Calu3 (cell line): ENCODE results near the gene CHMP6. TPM values are rescaled to one million over a fixed set of nuclear protein-coding genes. Genes with fewer than 3 reads are reported as not detected.

Experiments used
- BruUV-seq: library from RNA; stranded (reverse); fragments of 400-500 nt; replicated peaks from 2 replicates; lab custom pipeline; 2021; lab: Mats Ljungman, UMichigan
- CTCF ChIA-PET: fragments of 300-600 bp; sonication (Branson Sonifier 250); formaldehyde crosslinking; loops from one replicate; lab custom pipeline; 2022; ENCODE audit warnings: antibody characterized with exemption; lab: Charles Lee
- DNase-seq: peaks from one replicate; pipeline ENCODE4 v3.0.0; 2022
- H3K27ac Mint-ChIP-seq: one replicate; pipeline ENCODE4 v1.8.0; 2022; ENCODE audit warnings: mixed read lengths; ENCODE audit not compliant: unreplicated experiment
- H3K27me3 Mint-ChIP-seq: one replicate; pipeline ENCODE4 v1.8.0; 2022; ENCODE audit warnings: mixed read lengths; ENCODE audit not compliant: unreplicated experiment
- H3K36me3 Mint-ChIP-seq: one replicate; pipeline ENCODE4 v1.8.0; 2022; ENCODE audit warnings: mild to moderate bottlenecking, moderate library complexity, mixed read lengths; ENCODE audit not compliant: insufficient read depth, unreplicated experiment
- H3K4me1 Mint-ChIP-seq: one replicate; pipeline ENCODE4 v1.8.0; 2022; ENCODE audit warnings: mild to moderate bottlenecking, low read depth, mixed read lengths; ENCODE audit not compliant: unreplicated experiment
- H3K4me3 Mint-ChIP-seq: one replicate; pipeline ENCODE4 v1.8.0; 2022; ENCODE audit warnings: mild to moderate bottlenecking, low read depth, moderate library complexity, mixed read lengths; ENCODE audit not compliant: unreplicated experiment
- H3K9me3 Mint-ChIP-seq: one replicate; pipeline ENCODE4 v1.8.0; 2022; ENCODE audit warnings: low read depth, mixed read lengths; ENCODE audit not compliant: unreplicated experiment
- intact Hi-C: fragments of 100-400 bp; cut with micrococcal nuclease; formaldehyde crosslinking; loops from one replicate; pipeline ENCODE4 v1.10.0; 2022; ENCODE audit not compliant: unreplicated experiment
- total RNA-seq: library from RNA; stranded (reverse); gene quantifications from 2 replicates; pipeline ENCODE4 v1.2.3, GENCODE V29; 2022
- TF ChIP-seq, protein P1 (sequence below): fragments of 200-600 bp; IDR thresholded peaks from one replicate; pipeline ENCODE4 v1.8.0; 2022; ENCODE audit warnings: antibody characterized with exemption; ENCODE audit not compliant: unreplicated experiment

Gene CHMP6
- total RNA-seq, 1 experiment from 2014 or later: 27.9 TPM

DNA sequence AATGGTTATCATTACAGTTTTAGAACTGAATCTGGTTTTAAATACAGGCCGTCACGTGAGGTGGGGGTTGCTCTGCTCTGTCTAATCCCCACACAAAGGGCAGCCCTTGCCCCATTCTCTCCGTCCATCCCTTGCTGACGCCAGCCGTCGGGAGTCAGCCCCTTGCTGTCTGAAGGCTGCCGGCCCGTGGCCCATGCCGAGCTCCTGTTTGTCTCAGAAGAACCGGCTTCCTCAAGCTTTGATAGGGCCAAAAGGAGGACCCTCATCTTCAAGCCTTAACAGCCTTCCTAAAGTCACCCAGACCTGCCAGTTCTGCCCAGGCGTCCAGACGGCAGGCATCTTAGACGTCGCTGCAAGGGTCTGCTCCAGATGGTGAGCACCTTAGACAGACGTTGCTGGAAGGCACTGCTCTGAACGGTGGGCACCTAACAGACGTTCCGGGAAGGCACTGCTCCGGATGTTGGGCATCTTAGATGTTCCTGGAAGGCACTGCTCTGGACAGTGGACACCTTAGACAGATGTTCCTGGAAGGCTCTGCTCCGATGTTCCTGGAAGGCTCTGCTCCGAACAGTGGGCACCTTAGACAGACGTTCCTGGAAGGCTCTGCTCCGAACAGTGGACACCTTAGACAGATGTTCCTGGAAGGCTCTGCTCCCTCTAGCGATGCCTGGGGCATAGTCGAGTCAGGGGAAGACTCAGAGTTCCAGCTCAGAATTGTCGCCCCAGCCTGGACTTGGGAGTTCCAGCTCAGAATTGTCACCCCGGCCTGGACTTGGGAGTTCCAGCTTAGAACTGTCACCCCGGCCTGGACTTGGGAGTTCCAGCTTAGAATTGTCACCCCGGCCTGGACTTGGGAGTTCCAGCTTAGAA lies 35.1 kb upstream of the CHMP6 start:
- DNase-seq: no peak
- CTCF ChIA-PET: no interaction called here
- Mint-ChIP-seq H3K36me3 (peaks cover 3% of the 10 kb centered on the region), H3K27ac (no peak overlapping the region), H3K9me3 (no peaks in the 10 kb centered on the region), H3K4me1 (no peaks in the 10 kb centered on the region), H3K4me3 (no peak overlapping the region), H3K27me3 (no peaks in the 10 kb centered on the region)
- no TSS peak for BruUV-seq
- TF ChIP-seq, protein P1, sequence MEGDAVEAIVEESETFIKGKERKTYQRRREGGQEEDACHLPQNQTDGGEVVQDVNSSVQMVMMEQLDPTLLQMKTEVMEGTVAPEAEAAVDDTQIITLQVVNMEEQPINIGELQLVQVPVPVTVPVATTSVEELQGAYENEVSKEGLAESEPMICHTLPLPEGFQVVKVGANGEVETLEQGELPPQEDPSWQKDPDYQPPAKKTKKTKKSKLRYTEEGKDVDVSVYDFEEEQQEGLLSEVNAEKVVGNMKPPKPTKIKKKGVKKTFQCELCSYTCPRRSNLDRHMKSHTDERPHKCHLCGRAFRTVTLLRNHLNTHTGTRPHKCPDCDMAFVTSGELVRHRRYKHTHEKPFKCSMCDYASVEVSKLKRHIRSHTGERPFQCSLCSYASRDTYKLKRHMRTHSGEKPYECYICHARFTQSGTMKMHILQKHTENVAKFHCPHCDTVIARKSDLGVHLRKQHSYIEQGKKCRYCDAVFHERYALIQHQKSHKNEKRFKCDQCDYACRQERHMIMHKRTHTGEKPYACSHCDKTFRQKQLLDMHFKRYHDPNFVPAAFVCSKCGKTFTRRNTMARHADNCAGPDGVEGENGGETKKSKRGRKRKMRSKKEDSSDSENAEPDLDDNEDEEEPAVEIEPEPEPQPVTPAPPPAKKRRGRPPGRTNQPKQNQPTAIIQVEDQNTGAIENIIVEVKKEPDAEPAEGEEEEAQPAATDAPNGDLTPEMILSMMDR: no peak
- intact Hi-C loops: no loop called here

DNA sequence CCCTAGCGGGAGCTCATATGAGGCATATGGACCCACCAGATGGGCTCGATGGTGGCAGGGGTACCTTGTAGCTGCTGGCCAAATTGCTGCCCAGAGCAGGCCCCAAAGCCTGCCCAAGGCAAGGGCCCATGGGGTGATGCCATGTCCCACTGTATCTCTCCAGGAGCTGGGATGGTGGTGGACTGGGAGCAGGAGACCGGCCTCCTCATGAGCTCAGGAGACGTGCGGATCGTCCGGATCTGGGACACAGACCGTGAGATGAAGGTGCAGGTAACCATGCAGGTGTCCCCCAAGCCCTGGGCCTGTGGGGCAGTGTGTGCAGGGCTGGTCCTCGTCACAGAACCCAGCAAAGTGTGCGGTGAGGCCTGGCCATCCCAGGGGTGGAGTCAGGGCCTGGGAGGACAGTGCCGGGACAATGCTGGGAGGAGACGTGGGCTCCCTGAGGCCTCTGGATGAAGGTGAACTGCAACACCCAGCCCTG lies 34.1 kb upstream of the CHMP6 start:
- Mint-ChIP-seq H3K4me3 (no peak overlapping the region), H3K27me3 (no peaks in the 10 kb centered on the region), H3K36me3 (peaks cover 7% of the 10 kb centered on the region), H3K27ac (no peak overlapping the region), H3K9me3 (no peaks in the 10 kb centered on the region), H3K4me1 (no peaks in the 10 kb centered on the region)
- intact Hi-C loops: no loop called here
- TF ChIP-seq, protein P1: no peak
- no peak for DNase-seq
- no TSS peak for BruUV-seq
- CTCF ChIA-PET: no interaction called here

DNA sequence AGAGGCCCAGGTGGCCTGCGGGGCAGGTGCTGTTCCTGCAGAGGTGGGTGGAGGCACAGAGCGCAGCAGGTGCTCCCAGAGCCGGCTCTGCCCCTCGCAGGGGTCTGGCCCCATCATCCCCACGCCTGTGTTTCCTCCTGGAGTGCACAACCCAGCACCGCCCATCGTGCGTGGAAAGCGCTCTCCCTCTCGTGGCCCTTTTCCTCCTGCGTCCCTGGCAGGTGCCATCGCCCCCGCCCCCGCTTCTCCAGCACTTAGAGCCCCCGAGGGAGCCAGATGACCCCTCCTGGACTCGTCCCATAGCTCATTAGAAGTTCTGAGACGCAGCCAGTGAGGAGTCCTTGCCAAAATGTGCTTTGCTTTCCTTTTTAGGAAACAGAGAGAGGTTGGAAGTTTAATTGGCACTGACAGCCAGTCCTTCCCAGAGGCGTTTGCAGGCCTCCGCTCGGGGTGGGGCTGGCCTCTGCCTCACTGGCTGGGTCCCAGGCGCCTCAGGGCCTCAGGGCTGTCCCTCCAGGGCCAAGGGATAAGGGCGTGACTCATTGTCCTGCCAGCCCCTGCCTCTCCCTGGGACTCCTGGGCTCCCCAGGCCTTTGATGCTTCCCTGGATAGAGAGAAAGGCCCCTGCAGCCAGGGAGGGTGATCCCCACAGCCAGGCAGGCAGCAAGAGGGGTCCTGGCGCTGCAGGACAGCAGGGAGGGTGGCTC lies 32.2 kb upstream of the CHMP6 start:
- no TSS peak for BruUV-seq
- Mint-ChIP-seq H3K9me3 (no peaks in the 10 kb centered on the region), H3K4me1 (no peaks in the 10 kb centered on the region), H3K27ac (no peak overlapping the region), H3K36me3 (peaks cover 18% of the 10 kb centered on the region), H3K4me3 (no peak overlapping the region), H3K27me3 (no peaks in the 10 kb centered on the region)
- intact Hi-C loops: no loop called here
- no peak for DNase-seq
- CTCF ChIA-PET: interaction anchor here (0.6 kb wide), 1 partner anchor 925 kb away, joined by 3 read pairs; no protein-coding TSS in a partner anchor
- TF ChIP-seq, protein P1: no peak

DNA sequence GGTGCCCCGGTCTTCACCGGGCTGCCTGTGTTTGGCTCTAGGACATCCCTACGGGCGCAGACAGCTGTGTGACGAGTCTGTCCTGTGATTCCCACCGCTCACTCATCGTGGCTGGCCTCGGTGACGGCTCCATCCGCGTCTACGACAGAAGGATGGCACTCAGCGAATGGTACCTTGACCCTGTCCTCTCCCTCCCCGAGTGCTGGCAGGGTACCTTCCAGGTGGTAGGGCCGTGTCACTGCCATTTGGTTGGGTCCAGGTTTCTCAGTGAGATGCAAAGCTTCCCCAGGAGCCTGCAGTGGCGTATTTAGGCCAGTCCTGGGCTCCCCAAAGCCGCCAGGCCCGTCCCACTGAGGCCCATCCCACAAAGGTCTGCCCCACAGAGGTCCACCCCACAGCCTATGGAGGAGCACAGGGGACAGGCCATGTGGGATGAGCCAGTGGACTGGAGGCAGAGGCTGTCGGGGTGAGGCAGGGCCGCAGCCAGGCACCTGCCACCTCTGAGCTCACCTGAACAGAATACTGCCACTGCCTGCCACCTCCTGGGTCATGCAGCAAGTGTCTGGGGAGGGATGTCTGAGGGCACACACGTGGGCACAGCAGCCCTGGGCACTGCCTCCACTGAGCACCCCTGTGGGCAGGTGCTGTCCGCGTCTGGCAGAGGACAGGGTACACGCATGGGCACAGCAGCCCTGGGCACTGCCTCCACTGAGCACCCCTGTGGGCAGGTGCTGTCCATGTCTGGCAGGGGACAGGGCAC lies 31.4 kb upstream of the CHMP6 start:
- Mint-ChIP-seq H3K27ac (no peak overlapping the region), H3K27me3 (no peaks in the 10 kb centered on the region), H3K4me3 (no peak overlapping the region), H3K4me1 (no peaks in the 10 kb centered on the region), H3K36me3 (peaks cover 23% of the 10 kb centered on the region), H3K9me3 (no peaks in the 10 kb centered on the region)
- DNase-seq: no peak
- CTCF ChIA-PET: no interaction called here
- intact Hi-C loops: no loop called here
- BruUV-seq: no TSS peak
- TF ChIP-seq, protein P1: no peak
